Mesendoderm (in vitro differentiated cells): ENCODE results near the gene ZFPL1.
A peak's percentile ranks its signal among the peaks of the same experiment; 100 is the strongest.

Source experiments
- DNase-seq: peaks from one replicate; pipeline ENCODE4 v3.0.0; 2013
- H2AK5ac ChIP-seq: 2 replicates; pipeline ENCODE4 v1.6.1; 2013; ENCODE audit warnings: low read length, inconsistent platforms
- H2BK120ac ChIP-seq: 2 replicates; pipeline ENCODE4 v1.6.1; 2013; ENCODE audit warnings: low read depth, mild to moderate bottlenecking, low read length, moderate library complexity, mixed read lengths
- H2BK15ac ChIP-seq: replicated peaks from 2 replicates; pipeline ENCODE4 v1.6.1; 2013; ENCODE audit warnings: low read depth, mild to moderate bottlenecking, moderate library complexity
- H2BK5ac ChIP-seq: 2 replicates; pipeline ENCODE4 v1.6.1; 2013; ENCODE audit warnings: low read length, inconsistent platforms
- H3K18ac ChIP-seq: 2 replicates; pipeline ENCODE4 v1.6.1; 2013; ENCODE audit warnings: mild to moderate bottlenecking, low read length, mixed read lengths
- H3K23ac ChIP-seq: one replicate; pipeline ENCODE4 v1.6.1; 2013; ENCODE audit warnings: low read length
- H3K27ac ChIP-seq: 2 replicates; pipeline ENCODE4 v1.5.1; 2013; ENCODE audit warnings: low read depth, mild to moderate bottlenecking, inconsistent platforms, low read length, moderate library complexity
- H3K27me3 ChIP-seq: 2 replicates; pipeline ENCODE4 v1.6.1; 2013; ENCODE audit warnings: low read length, control low read depth, mild to moderate bottlenecking, inconsistent platforms; ENCODE audit not compliant: insufficient read depth, poor library complexity
- H3K36me3 ChIP-seq: 2 replicates; pipeline ENCODE4 v1.6.1; 2013; ENCODE audit warnings: low read length, inconsistent platforms; ENCODE audit not compliant: control insufficient read depth, insufficient read depth
- H3K4ac ChIP-seq: one replicate; pipeline ENCODE4 v1.6.1; 2013; ENCODE audit warnings: low read depth, mild to moderate bottlenecking, low read length, moderate library complexity
- H3K4me1 ChIP-seq: 2 replicates; pipeline ENCODE4 v1.6.1; 2013; ENCODE audit warnings: low read depth, low read length, inconsistent platforms; ENCODE audit not compliant: control insufficient read depth
- H3K4me2 ChIP-seq: 2 replicates; pipeline ENCODE4 v1.6.1; 2013; ENCODE audit warnings: low read length
- H3K4me3 ChIP-seq: 2 replicates; pipeline ENCODE4 v1.5.1; 2013; ENCODE audit warnings: mild to moderate bottlenecking, low read length
- H3K56ac ChIP-seq: one replicate; pipeline ENCODE4 v1.6.1; 2013; ENCODE audit warnings: low read length
- H3K79me1 ChIP-seq: 2 replicates; pipeline ENCODE4 v1.6.1; 2013; ENCODE audit warnings: low read length, inconsistent platforms
- H3K79me2 ChIP-seq: 2 replicates; pipeline ENCODE4 v1.6.1; 2013; ENCODE audit warnings: mild to moderate bottlenecking, low read length; ENCODE audit not compliant: control insufficient read depth, insufficient read depth
- H3K9ac ChIP-seq: 2 replicates; pipeline ENCODE4 v1.6.1; 2013; ENCODE audit warnings: low read length, inconsistent platforms
- H4K5ac ChIP-seq: one replicate; pipeline ENCODE4 v1.6.1; 2013; ENCODE audit warnings: low read length
- H4K8ac ChIP-seq: one replicate; pipeline ENCODE4 v1.6.1; 2013; ENCODE audit warnings: low read depth, mild to moderate bottlenecking, control low read depth, low read length, moderate library complexity
- WGBS: extraction: QIAGEN DNeasy Blood & Tissue Kit; methylation state at CpG from one replicate; pipeline ENCODE4 v1.1.7; 2013; ENCODE audit warnings: low lambda C conversion rate, missing lambda C conversion rate; ENCODE audit not compliant: insufficient coverage; ENCODE audit errors: extremely low coverage; 5-methylcytosine and 5-hydroxymethylcytosine counted together

The ZFPL1 gene

GRCh38 chr11:65087216-65087615 is 3.2 kb downstream of the ZFPL1 start:
- H3K9ac ChIP-seq: no peak overlapping the region
- no CpG with 5 or more reads among the region's 11 CpGs for WGBS
- H2BK5ac ChIP-seq: no peak overlapping the region
- no peak overlapping the region for H4K5ac ChIP-seq
- no peak overlapping the region for H2BK120ac ChIP-seq
- no peak overlapping the region for H3K23ac ChIP-seq
- H2BK15ac ChIP-seq: no peak overlapping the region
- no peak overlapping the region for H3K4me3 ChIP-seq
- H3K4ac ChIP-seq: no peak overlapping the region
- H3K4me1 ChIP-seq: peaks cover 2% of the 10 kb centered on the region
- no peak overlapping the region for H3K18ac ChIP-seq
- no peak overlapping the region for H3K4me2 ChIP-seq
- H4K8ac ChIP-seq: no peak overlapping the region
- peaks cover 14% of the 10 kb centered on the region for H3K79me2 ChIP-seq
- H3K36me3 ChIP-seq: no peaks in the 10 kb centered on the region
- no peak overlapping the region for H3K56ac ChIP-seq
- H3K27ac ChIP-seq: no peak overlapping the region
- H2AK5ac ChIP-seq: no peak overlapping the region
- DNase-seq: no peak
- no peaks in the 10 kb centered on the region for H3K27me3 ChIP-seq
- peaks cover 16% of the 10 kb centered on the region for H3K79me1 ChIP-seq

GRCh38 chr11:65087827-65088226 is 3.8 kb downstream of the ZFPL1 start:
- Histone ChIP-seq H4K5ac (no peak overlapping the region), H3K4ac (no peak overlapping the region), H3K4me2 (no peak overlapping the region), H3K4me1 (peaks cover 2% of the 10 kb centered on the region), H3K56ac (no peak overlapping the region), H3K36me3 (no peaks in the 10 kb centered on the region), H3K23ac (no peak overlapping the region), H3K27me3 (no peaks in the 10 kb centered on the region), H3K18ac (no peak overlapping the region), H2BK120ac (no peak overlapping the region), H2BK5ac (no peak overlapping the region), H3K9ac (no peak overlapping the region), H2BK15ac (no peak overlapping the region), H3K27ac (no peak overlapping the region), H3K79me2 (peaks cover 10% of the 10 kb centered on the region), H3K4me3 (no peak overlapping the region), H3K79me1 (peaks cover 14% of the 10 kb centered on the region), H4K8ac (no peak overlapping the region), H2AK5ac (no peak overlapping the region)
- WGBS: no CpG with 5 or more reads among the region's 15 CpGs
- no peak for DNase-seq

- H2AK5ac ChIP-seq: no peak overlapping the region
- no peak overlapping the region for H2BK5ac ChIP-seq
- H3K4me1 ChIP-seq: no peaks in the 10 kb centered on the region
- peaks cover 5% of the 10 kb centered on the region for H3K79me1 ChIP-seq
- H3K56ac ChIP-seq: no peak overlapping the region
- no peak overlapping the region for H3K4me3 ChIP-seq
- H2BK15ac ChIP-seq: no peak overlapping the region
- no peak overlapping the region for H3K4me2 ChIP-seq
- no peak overlapping the region for H3K4ac ChIP-seq
- no peaks in the 10 kb centered on the region for H3K36me3 ChIP-seq
- no CpG with 5 or more reads among the region's 4 CpGs for WGBS
- no peaks in the 10 kb centered on the region for H3K27me3 ChIP-seq
- no peak overlapping the region for H3K23ac ChIP-seq
- no peak overlapping the region for H3K27ac ChIP-seq
- H3K9ac ChIP-seq: no peak overlapping the region
- no peaks in the 10 kb centered on the region for H3K79me2 ChIP-seq
- DNase-seq: no peak
- no peak overlapping the region for H4K5ac ChIP-seq
- no peak overlapping the region for H3K18ac ChIP-seq
- no peak overlapping the region for H4K8ac ChIP-seq
- H2BK120ac ChIP-seq: no peak overlapping the region
Measured at GRCh38 chr11:65089621-65090020, 5.6 kb downstream of the ZFPL1 start.

GRCh38 chr11:65090628-65091027 is 6.6 kb downstream of the ZFPL1 start:
- Histone ChIP-seq H3K27ac (no peak overlapping the region), H3K4me3 (no peak overlapping the region), H3K23ac (no peak overlapping the region), H3K9ac (no peak overlapping the region), H3K79me1 (no peaks in the 10 kb centered on the region), H3K56ac (no peak overlapping the region), H3K4me1 (no peaks in the 10 kb centered on the region), H2AK5ac (no peak overlapping the region), H3K36me3 (no peaks in the 10 kb centered on the region), H3K18ac (no peak overlapping the region), H4K8ac (no peak overlapping the region), H2BK120ac (no peak overlapping the region), H4K5ac (no peak overlapping the region), H3K4me2 (no peak overlapping the region), H2BK5ac (no peak overlapping the region), H3K4ac (no peak overlapping the region), H2BK15ac (no peak overlapping the region), H3K79me2 (no peaks in the 10 kb centered on the region), H3K27me3 (no peaks in the 10 kb centered on the region)
- no CpG with 5 or more reads among the region's 4 CpGs for WGBS
- no peak for DNase-seq

GRCh38 chr11:65095427-65095826 is 11.4 kb downstream of the ZFPL1 start:
- H3K4me3 ChIP-seq: no peak overlapping the region
- H3K56ac ChIP-seq: peak overlapping the region; percentile 47
- H3K9ac ChIP-seq: peak overlapping the region; percentile 27
- H3K27ac ChIP-seq: no peak overlapping the region
- H3K23ac ChIP-seq: no peak overlapping the region
- WGBS: no CpG with 5 or more reads among the region's 22 CpGs
- no peak overlapping the region for H3K4me2 ChIP-seq
- no peak overlapping the region for H2BK120ac ChIP-seq
- peaks cover 2% of the 10 kb centered on the region for H3K36me3 ChIP-seq
- peaks cover 5% of the 10 kb centered on the region for H3K79me1 ChIP-seq
- H2BK15ac ChIP-seq: no peak overlapping the region
- H2BK5ac ChIP-seq: no peak overlapping the region
- no peaks in the 10 kb centered on the region for H3K27me3 ChIP-seq
- H3K4ac ChIP-seq: peak overlapping the region; percentile 8
- peak overlapping the region; percentile 95 for H4K8ac ChIP-seq
- H3K18ac ChIP-seq: no peak overlapping the region
- no peak overlapping the region for H2AK5ac ChIP-seq
- DNase-seq: no peak
- H4K5ac ChIP-seq: no peak overlapping the region
- H3K4me1 ChIP-seq: peaks cover 3% of the 10 kb centered on the region
- peaks cover 3% of the 10 kb centered on the region for H3K79me2 ChIP-seq
